ENCODE results near the gene RMRP. TPM values are rescaled to one million over a fixed set of nuclear protein-coding genes. Genes with fewer than 3 reads are reported as not detected.

RMRP gene
- total and polyA plus RNA-seq, 9 of the 15 experiments (the other 6 are each of a cell fraction or from before 2014, with no cell fraction given) = 75.7 to 89,974 (median 13,378) TPM; not detected in 3

- TF ChIP-seq SRF (CRISPR knock-in tag; IDR thresholded peaks at IDR 0.05) (peak in 1 of 2 experiments; percentile 90; a peak in 2 of 4 replicates), ZMIZ1 (IDR thresholded peaks at IDR 0.05; ENCODE audit: low read depth in 2 of 2, low read length in 2 of 2) (no peak), ZNF395 (CRISPR knock-in tag; IDR thresholded peaks at IDR 0.05) (peak; percentile 42; the same call in 1 of the 2 replicates), CC2D1A (IDR thresholded peaks at IDR 0.05) (no peak), RNF219 (CRISPR knock-in tag; IDR thresholded peaks at IDR 0.05) (no peak), MYNN (IDR thresholded peaks at IDR 0.05) (no peak), MYNN (CRISPR knock-in tag; IDR thresholded peaks at IDR 0.05) (no peak), ZNF175 (CRISPR knock-in tag; IDR thresholded peaks at IDR 0.05; ENCODE audit: low read depth) (0 out of 2 replicates have a peak, but pooled peaks have one; percentile 48), FOXA3 (CRISPR knock-in tag; conservative IDR thresholded peaks at IDR 0.05 in 1 of 2, IDR thresholded peaks at IDR 0.05 in 1 of 2) (no peak), ZNF77 (CRISPR knock-in tag; IDR thresholded peaks at IDR 0.05) (no peak), STAT5A (IDR thresholded peaks at IDR 0.05; ENCODE audit: borderline replicate concordance, low read length) (no peak), ZNF354B (CRISPR knock-in tag; IDR thresholded peaks at IDR 0.05) (no peak), ZBTB49 (CRISPR knock-in tag; IDR thresholded peaks at IDR 0.05; ENCODE audit: borderline replicate concordance) (no peak), ARHGAP35 (IDR thresholded peaks at IDR 0.05; ENCODE audit: partially characterized antibody) (no peak), PREB (CRISPR knock-in tag; IDR thresholded peaks at IDR 0.05) (no peak), SMAD2 (IDR thresholded peaks at IDR 0.05; ENCODE audit: low read depth, low read length) (no peak), BDP1 (IDR thresholded peaks at IDR 0.05; ENCODE audit: insufficient read depth, insufficient read length) (no peak), SNIP1 (IDR thresholded peaks at IDR 0.05; ENCODE audit: low read depth) (no peak)
Observed at GRCh38 chr9:35660966-35661415, 3.2 kb upstream of the RMRP start (continued).
